HEK293 (cell line): Measurements from ENCODE around the gene SAMD4B.

Source experiments
- CTCF ChIA-PET: fragments of 350-600 bp; formaldehyde crosslinking; extraction: SDS; loops from one replicate; lab custom pipeline; 2021; ENCODE audit warnings: antibody characterized with exemption; lab: Yijun Ruan, JAX
- POLR2A ChIA-PET: fragments of 300-600 bp; formaldehyde crosslinking; extraction: SDS; loops from one replicate; lab custom pipeline; 2020; ENCODE audit warnings: antibody characterized with exemption, inconsistent platforms; lab: Yijun Ruan, JAX
- H3K27ac ChIP-seq: fragments of 200-500 bp; sonication (Bioruptor generic); 2 replicates; pipeline ENCODE4 v1.5.1; 2014; ENCODE audit warnings: low read depth, low read length, control low read depth, inconsistent platforms; ENCODE audit errors: extremely low read depth
- H3K36me3 ChIP-seq, 2 experiments: fragments of 200-500 bp in 1 of 2; sonication (Bioruptor generic) in 1 of 2; 1 replicate in 1 of 2; 2 replicates in 1 of 2; pipeline ENCODE4 v1.5.1; 2014 to 2017; ENCODE audit warnings: inconsistent platforms in 2 of 2, low read length in 2 of 2; ENCODE audit not compliant: control insufficient read depth in 2 of 2, insufficient read depth in 1 of 2
- H3K4me1 ChIP-seq: fragments of 200-500 bp; sonication (Bioruptor generic); 2 replicates; pipeline ENCODE4 v1.5.1; 2014; ENCODE audit warnings: mild to moderate bottlenecking, low read length, inconsistent platforms; ENCODE audit not compliant: control insufficient read depth, insufficient read depth
- H3K4me3 ChIP-seq: 2 replicates; pipeline ENCODE4 v1.5.1; 2011; ENCODE audit warnings: low read depth, mild to moderate bottlenecking, control low read depth, low read length, moderate library complexity
- H3K9me3 ChIP-seq: fragments of 200-500 bp; sonication (Bioruptor generic); 2 replicates; pipeline ENCODE4 v1.5.1; 2014; ENCODE audit warnings: low read depth, low read length, inconsistent platforms; ENCODE audit not compliant: control insufficient read depth, insufficient read depth
- BCL11B ChIP-seq: fragments of 450-650 bp; formaldehyde crosslinking; IDR thresholded peaks from 2 replicates; pipeline ENCODE4 v1.5.1; 2016; ENCODE audit warnings: low read depth, missing biosample characterization, missing genetic modification characterization
- GLI4 ChIP-seq: fragments of 450-650 bp; formaldehyde crosslinking; IDR thresholded peaks from 2 replicates; pipeline ENCODE4 v1.5.1; 2016; ENCODE audit warnings: missing biosample characterization, missing genetic modification characterization
- GLIS2 ChIP-seq: fragments of 450-650 bp; formaldehyde crosslinking; IDR thresholded peaks from 2 replicates; pipeline ENCODE4 v1.5.1; 2016; ENCODE audit warnings: missing biosample characterization, missing genetic modification characterization
- REPIN1 ChIP-seq: fragments of 450-650 bp; formaldehyde crosslinking; IDR thresholded peaks from 2 replicates; pipeline ENCODE4 v1.5.1; 2017; ENCODE audit warnings: missing biosample characterization, missing genetic modification characterization, low read depth
- SCRT2 ChIP-seq: fragments of 450-650 bp; formaldehyde crosslinking; IDR thresholded peaks from 2 replicates; pipeline ENCODE4 v1.5.1; 2016; ENCODE audit warnings: missing biosample characterization, missing genetic modification characterization
- TRIM28 ChIP-seq: IDR thresholded peaks from 2 replicates; pipeline ENCODE4 v1.6.1; 2011; ENCODE audit warnings: low read length, control low read depth, borderline replicate concordance
- ZBTB21 ChIP-seq: fragments of 450-650 bp; formaldehyde crosslinking; IDR thresholded peaks from 2 replicates; pipeline ENCODE4 v1.5.1; 2017; ENCODE audit warnings: missing biosample characterization, missing genetic modification characterization
- ZBTB7A ChIP-seq: fragments of 450-650 bp; formaldehyde crosslinking; IDR thresholded peaks from 2 replicates; pipeline ENCODE4 v1.5.1; 2016; ENCODE audit warnings: low read depth, missing biosample characterization, missing genetic modification characterization
- ZEB2 ChIP-seq: fragments of 450-650 bp; formaldehyde crosslinking; IDR thresholded peaks from 2 replicates; pipeline ENCODE4 v1.5.1; 2016; ENCODE audit warnings: missing biosample characterization, missing genetic modification characterization
- ZNF132 ChIP-seq: fragments of 450-650 bp; formaldehyde crosslinking; IDR thresholded peaks from 2 replicates; pipeline ENCODE4 v1.5.1; 2017; ENCODE audit warnings: missing biosample characterization, missing genetic modification characterization, borderline replicate concordance
- ZNF157 ChIP-seq: fragments of 450-650 bp; formaldehyde crosslinking; IDR thresholded peaks from 2 replicates; pipeline ENCODE4 v1.5.1; 2016; ENCODE audit warnings: missing biosample characterization, missing genetic modification characterization
- ZNF610 ChIP-seq: fragments of 450-650 bp; formaldehyde crosslinking; IDR thresholded peaks from 2 replicates; pipeline ENCODE4 v1.5.1; 2016; ENCODE audit warnings: missing biosample characterization, missing genetic modification characterization, borderline replicate concordance
- ZNF777 ChIP-seq: fragments of 450-650 bp; formaldehyde crosslinking; IDR thresholded peaks from 2 replicates; pipeline ENCODE4 v1.5.1; 2017; ENCODE audit warnings: missing biosample characterization, missing genetic modification characterization, borderline replicate concordance
- TF ChIP-seq, protein P1 (sequence below): fragments of 450-650 bp; formaldehyde crosslinking; IDR thresholded peaks from 2 replicates; pipeline ENCODE4 v1.5.1; 2016; ENCODE audit warnings: missing biosample characterization, missing genetic modification characterization, borderline replicate concordance
- TF ChIP-seq, protein P2 (sequence below): fragments of 450-650 bp; formaldehyde crosslinking; IDR thresholded peaks from 2 replicates; pipeline ENCODE4 v1.5.1; 2016; ENCODE audit warnings: missing biosample characterization, missing genetic modification characterization
- TF ChIP-seq, protein P3 (sequence below): fragments of 450-650 bp; formaldehyde crosslinking; IDR thresholded peaks from 2 replicates; pipeline ENCODE4 v1.5.1; 2016; ENCODE audit warnings: missing biosample characterization, missing genetic modification characterization
- TF ChIP-seq, protein P4 (sequence below): IDR thresholded peaks from 2 replicates; pipeline ENCODE4 v1.6.1; 2011; ENCODE audit warnings: mild to moderate bottlenecking, low read depth, low read length, borderline replicate concordance

The SAMD4B gene

DNA sequence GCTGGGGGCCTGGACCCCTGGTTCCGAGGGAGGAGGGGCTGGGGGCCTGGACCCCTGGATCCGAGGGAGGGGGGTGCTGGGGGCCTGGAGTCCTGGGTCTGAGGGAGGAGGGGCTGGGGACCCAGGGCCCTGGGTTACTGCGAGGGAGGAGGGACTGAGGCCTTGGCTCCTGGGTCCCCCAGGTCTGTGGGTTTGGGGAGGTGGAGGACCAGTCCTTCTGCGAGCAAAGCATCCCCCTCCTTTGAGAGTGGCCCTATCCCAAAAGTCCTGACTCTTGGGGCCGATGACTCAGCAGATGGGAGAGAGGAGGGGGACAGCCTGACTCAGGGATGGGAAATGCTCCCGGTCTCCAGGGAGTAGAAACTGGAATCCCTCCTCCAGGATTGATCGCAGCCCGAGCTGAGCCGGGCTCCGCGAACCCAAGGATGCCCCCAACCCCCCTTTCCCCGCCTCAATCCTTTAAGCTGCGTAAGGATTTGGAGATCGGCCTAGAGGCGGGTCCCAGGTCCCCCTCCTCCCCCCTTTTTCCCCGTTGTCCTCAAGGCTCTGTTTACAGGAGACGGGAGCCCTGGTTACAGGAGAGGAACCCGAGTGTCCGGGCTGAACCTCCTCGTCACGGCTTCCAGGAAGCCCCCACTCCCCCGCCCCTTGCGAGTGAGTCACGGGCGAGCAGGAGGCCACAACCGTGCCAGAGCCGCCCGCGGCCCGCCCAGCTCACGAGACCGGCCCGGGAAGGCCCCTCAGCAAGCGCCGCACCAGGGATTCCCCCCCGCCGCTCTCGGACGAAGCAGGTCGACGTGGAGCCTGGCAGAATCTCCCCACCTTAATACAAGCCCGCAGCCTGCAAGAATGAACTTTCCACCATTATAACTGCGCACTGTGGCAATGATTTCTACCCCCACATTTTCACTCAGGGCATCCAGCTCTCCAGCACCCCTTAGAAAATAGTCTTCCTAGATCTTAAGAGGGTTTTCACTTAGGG, 61.4 kb downstream of the SAMD4B start (continued):
- TF ChIP-seq, protein P1, sequence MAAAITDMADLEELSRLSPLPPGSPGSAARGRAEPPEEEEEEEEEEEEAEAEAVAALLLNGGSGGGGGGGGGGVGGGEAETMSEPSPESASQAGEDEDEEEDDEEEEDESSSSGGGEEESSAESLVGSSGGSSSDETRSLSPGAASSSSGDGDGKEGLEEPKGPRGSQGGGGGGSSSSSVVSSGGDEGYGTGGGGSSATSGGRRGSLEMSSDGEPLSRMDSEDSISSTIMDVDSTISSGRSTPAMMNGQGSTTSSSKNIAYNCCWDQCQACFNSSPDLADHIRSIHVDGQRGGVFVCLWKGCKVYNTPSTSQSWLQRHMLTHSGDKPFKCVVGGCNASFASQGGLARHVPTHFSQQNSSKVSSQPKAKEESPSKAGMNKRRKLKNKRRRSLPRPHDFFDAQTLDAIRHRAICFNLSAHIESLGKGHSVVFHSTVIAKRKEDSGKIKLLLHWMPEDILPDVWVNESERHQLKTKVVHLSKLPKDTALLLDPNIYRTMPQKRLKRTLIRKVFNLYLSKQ (tag by site-specific recombination) = no peak
- TF ChIP-seq, protein P2, sequence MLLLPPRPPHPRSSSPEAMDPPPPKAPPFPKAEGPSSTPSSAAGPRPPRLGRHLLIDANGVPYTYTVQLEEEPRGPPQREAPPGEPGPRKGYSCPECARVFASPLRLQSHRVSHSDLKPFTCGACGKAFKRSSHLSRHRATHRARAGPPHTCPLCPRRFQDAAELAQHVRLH (tag by site-specific recombination) = no peak
- peak; percentile 63; the same call in 1 of the 2 replicates for TF ChIP-seq ZBTB21 (tag by site-specific recombination)
- no peak for TF ChIP-seq GLI4 (tag by site-specific recombination)
- no peak for TF ChIP-seq TRIM28
- TF ChIP-seq BCL11B (tag by site-specific recombination) = peak; percentile 31; the same call in 1 of the 2 replicates
- peak; percentile 19 for TF ChIP-seq ZBTB7A (tag by site-specific recombination)
- peak; percentile 98 for TF ChIP-seq GLIS2 (tag by site-specific recombination)
- no peak for TF ChIP-seq ZNF132 (tag by site-specific recombination)
- 0 out of 2 replicates have a peak, but pooled peaks have one; percentile 37 for TF ChIP-seq ZNF610
- peak; percentile 97 for TF ChIP-seq ZEB2 (tag by site-specific recombination)
- TF ChIP-seq SCRT2 (tag by site-specific recombination) = no peak
- TF ChIP-seq ZNF157 (tag by site-specific recombination) = no peak

DNA sequence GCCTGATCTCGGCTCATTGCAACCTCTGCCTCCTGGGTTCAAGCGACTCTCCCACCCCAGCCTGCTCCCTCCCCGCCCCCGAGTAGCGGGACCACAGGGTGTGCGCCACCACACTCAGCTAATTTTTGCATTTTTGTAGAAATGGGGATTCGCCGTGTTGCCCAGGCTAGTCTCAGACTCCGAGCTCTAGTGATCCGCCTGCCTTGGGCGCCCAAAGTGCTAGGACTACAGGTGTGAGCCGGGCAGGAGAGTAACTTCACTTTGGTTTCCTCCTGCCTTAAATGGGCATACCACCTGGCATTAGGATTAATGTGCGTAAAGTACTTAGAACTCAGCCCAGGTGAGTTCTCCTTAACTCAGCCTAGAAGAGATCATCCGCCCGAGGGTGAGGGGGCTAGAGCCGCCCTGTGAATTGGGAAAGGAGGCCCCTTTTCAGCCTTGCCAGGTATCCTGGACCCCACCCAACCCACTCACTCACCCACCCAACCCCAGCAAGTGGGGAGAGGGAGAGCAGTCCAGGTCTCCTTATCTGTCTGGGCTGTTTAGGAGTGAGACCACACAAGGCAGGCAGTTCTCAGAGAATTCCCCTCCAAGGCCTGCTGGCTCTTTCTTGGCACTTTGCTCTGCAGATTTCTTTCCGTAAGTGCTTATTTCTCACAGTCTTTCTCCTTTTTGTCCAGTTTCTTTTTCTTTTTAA, 63.2 kb downstream of the SAMD4B start:
- Histone ChIP-seq H3K9me3 (no peaks in the 10 kb centered on the region), H3K27ac (no peak overlapping the region), H3K4me3 (no peak overlapping the region), H3K36me3 (peaks cover 0 to 3% of the 10 kb centered on the region in 2 experiments; a peak in 1 of 3 replicates), H3K4me1 (peaks cover 53% of the 10 kb centered on the region)
- CTCF ChIA-PET = interaction anchor here (0.6 to 4.6 kb wide), 3 partner anchors 7 to 78 kb away, joined by 7 to 41 read pairs (median 10); partner anchors contain the start of genes MED29 and PAF1
- TF ChIP-seq REPIN1 (tag by site-specific recombination) (no peak), ZNF777 (no peak)
- TF ChIP-seq, protein P3, sequence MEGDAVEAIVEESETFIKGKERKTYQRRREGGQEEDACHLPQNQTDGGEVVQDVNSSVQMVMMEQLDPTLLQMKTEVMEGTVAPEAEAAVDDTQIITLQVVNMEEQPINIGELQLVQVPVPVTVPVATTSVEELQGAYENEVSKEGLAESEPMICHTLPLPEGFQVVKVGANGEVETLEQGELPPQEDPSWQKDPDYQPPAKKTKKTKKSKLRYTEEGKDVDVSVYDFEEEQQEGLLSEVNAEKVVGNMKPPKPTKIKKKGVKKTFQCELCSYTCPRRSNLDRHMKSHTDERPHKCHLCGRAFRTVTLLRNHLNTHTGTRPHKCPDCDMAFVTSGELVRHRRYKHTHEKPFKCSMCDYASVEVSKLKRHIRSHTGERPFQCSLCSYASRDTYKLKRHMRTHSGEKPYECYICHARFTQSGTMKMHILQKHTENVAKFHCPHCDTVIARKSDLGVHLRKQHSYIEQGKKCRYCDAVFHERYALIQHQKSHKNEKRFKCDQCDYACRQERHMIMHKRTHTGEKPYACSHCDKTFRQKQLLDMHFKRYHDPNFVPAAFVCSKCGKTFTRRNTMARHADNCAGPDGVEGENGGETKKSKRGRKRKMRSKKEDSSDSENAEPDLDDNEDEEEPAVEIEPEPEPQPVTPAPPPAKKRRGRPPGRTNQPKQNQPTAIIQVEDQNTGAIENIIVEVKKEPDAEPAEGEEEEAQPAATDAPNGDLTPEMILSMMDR (tag by site-specific recombination) = no peak
- TF ChIP-seq, protein P4, sequence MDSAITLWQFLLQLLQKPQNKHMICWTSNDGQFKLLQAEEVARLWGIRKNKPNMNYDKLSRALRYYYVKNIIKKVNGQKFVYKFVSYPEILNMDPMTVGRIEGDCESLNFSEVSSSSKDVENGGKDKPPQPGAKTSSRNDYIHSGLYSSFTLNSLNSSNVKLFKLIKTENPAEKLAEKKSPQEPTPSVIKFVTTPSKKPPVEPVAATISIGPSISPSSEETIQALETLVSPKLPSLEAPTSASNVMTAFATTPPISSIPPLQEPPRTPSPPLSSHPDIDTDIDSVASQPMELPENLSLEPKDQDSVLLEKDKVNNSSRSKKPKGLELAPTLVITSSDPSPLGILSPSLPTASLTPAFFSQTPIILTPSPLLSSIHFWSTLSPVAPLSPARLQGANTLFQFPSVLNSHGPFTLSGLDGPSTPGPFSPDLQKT = no peak
- TF ChIP-seq, all 188 proteins: peak for 0
- POLR2A ChIA-PET = interaction anchor here (0.7 to 11.2 kb wide), 8 partner anchors 7 to 599 kb away, joined by 3 to 175 read pairs (median 5); partner anchors contain the start of genes MED29, PAF1 and RPS16
